Panc1 (cell line): Measurements from ENCODE around the gene THAP4. TPM values are rescaled to one million over a fixed set of nuclear protein-coding genes. Genes with fewer than 3 reads are reported as not detected.

Experiments used
- ATAC-seq: fragments of 200-7000 bp; cut with Tn5 transposase; 2 replicates; pipeline ENCODE4 v1.9.1; 2020; ENCODE audit warnings: mild to moderate bottlenecking, moderate library complexity
- BruUV-seq: library from RNA; stranded (reverse); fragments of 400-500 nt; replicated peaks from 2 replicates; lab custom pipeline; 2021; lab: Mats Ljungman, UMichigan
- CTCF ChIA-PET: fragments of 300-600 bp; sonication (Branson Sonifier 250); formaldehyde crosslinking; loops from one replicate; lab custom pipeline; 2022; ENCODE audit warnings: antibody characterized with exemption; lab: Charles Lee
- POLR2A ChIA-PET: fragments of 300-600 bp; sonication (Branson Sonifier 250); formaldehyde crosslinking; loops from one replicate; lab custom pipeline; 2022; ENCODE audit warnings: antibody characterized with exemption; lab: Charles Lee
- DNase-seq: peaks from one replicate; pipeline ENCODE4 v3.0.0-alpha.2; 2010; ENCODE audit warnings: low read depth, low spot score
- H3K27ac ChIP-seq: 2 replicates; pipeline ENCODE4 v1.5.1; 2011; ENCODE audit warnings: mild to moderate bottlenecking, low read length, inconsistent platforms
- H3K27me3 ChIP-seq: fragments of 200-500 bp; sonication (Bioruptor generic); 2 replicates; pipeline ENCODE4 v1.6.0; 2014; ENCODE audit warnings: low read length, inconsistent platforms; ENCODE audit not compliant: control insufficient read depth, insufficient read depth
- H3K36me3 ChIP-seq: fragments of 200-500 bp; sonication (Bioruptor generic); 2 replicates; pipeline ENCODE4 v1.5.1; 2014; ENCODE audit warnings: inconsistent platforms, mild to moderate bottlenecking, low read length, moderate library complexity; ENCODE audit not compliant: control insufficient read depth, insufficient read depth
- H3K4me1 ChIP-seq: 2 replicates; pipeline ENCODE4 v1.5.1; 2011; ENCODE audit warnings: inconsistent platforms, mild to moderate bottlenecking, low read length, moderate library complexity; ENCODE audit not compliant: control insufficient read depth, insufficient read depth
- H3K4me3 ChIP-seq, 2 experiments: 2 replicates each; pipeline ENCODE4 v1.5.1; 2011 to 2012; ENCODE audit warnings: low read depth in 2 of 2, low read length in 2 of 2, mild to moderate bottlenecking in 2 of 2, inconsistent platforms in 1 of 2, moderate library complexity in 1 of 2
- H3K9me3 ChIP-seq: fragments of 200-500 bp; sonication (Bioruptor generic); 2 replicates; pipeline ENCODE4 v1.5.1; 2014; ENCODE audit warnings: low read depth, mild to moderate bottlenecking, inconsistent platforms, low read length, moderate library complexity; ENCODE audit not compliant: control insufficient read depth, insufficient read depth
- POLR2AphosphoS5 ChIP-seq: IDR thresholded peaks from 2 replicates; pipeline ENCODE4 v1.6.1; 2012; ENCODE audit warnings: mild to moderate bottlenecking, low read depth, low read length, moderate library complexity
- SIN3A ChIP-seq: IDR thresholded peaks from 2 replicates; pipeline ENCODE4 v1.6.1; 2012; ENCODE audit warnings: low read depth, mild to moderate bottlenecking, low read length, moderate library complexity, borderline replicate concordance; ENCODE audit not compliant: insufficient read depth
- TCF7L2 ChIP-seq: IDR thresholded peaks from 2 replicates; pipeline ENCODE4 v1.6.1; 2011; ENCODE audit warnings: mild to moderate bottlenecking, low read depth, low read length, inconsistent platforms
- in situ Hi-C: cut with HindIII; loops from 2 replicates; pipeline ENCODE4 v1.10.0; 2016; ENCODE audit warnings: low sequenced_read_pairs, low pct_unique_long_range_greater_than_20kb
- intact Hi-C: fragments of 100-400 bp; cut with micrococcal nuclease; formaldehyde crosslinking; loops from one replicate; pipeline ENCODE4 v1.10.0; 2022; ENCODE audit not compliant: unreplicated experiment
- total RNA-seq: library from RNA; stranded (reverse); gene quantifications from one replicate; pipeline ENCODE4 v1.2.1, GENCODE V29; 2021; ENCODE audit not compliant: unreplicated experiment
- TF ChIP-seq, protein P1 (sequence below), 2 experiments: IDR thresholded peaks; 2 replicates each; pipeline ENCODE4 v1.6.1; 2011 to 2012; ENCODE audit warnings: low read depth in 2 of 2, control low read depth in 1 of 2, low read length in 1 of 2, mild to moderate bottlenecking in 1 of 2, moderate library complexity in 1 of 2; ENCODE audit not compliant: insufficient read depth in 1 of 2
- TF ChIP-seq, protein P2 (sequence below): fragments of 450-650 bp; IDR thresholded peaks from 2 replicates; pipeline ENCODE4 v1.5.1; 2017; ENCODE audit warnings: mild to moderate bottlenecking

THAP4 gene
- total RNA-seq, 1 experiment from 2014 or later, result 77.9 TPM

DNA sequence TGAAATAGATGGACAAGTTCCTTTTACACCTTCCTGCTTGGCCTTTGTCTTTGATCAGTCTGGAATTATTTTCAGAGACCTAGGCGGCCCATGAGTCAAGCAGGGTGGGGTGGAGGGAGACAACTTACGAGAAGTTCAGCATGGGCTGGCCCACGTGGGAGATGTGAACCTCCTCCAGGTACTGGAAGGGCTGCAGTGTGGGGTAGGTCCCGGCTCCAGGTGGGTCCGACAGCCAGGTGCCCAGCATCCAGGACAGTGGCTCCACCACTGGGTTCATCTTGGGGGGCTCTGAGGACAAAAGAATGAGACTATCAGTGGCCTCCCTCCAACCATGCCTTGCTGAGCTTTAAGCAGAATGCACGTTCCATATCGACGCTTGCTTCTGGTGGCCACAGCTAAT, 30.8 kb downstream of the THAP4 start:
- ATAC-seq, result no peak
- CTCF ChIA-PET, result no interaction called here

DNA sequence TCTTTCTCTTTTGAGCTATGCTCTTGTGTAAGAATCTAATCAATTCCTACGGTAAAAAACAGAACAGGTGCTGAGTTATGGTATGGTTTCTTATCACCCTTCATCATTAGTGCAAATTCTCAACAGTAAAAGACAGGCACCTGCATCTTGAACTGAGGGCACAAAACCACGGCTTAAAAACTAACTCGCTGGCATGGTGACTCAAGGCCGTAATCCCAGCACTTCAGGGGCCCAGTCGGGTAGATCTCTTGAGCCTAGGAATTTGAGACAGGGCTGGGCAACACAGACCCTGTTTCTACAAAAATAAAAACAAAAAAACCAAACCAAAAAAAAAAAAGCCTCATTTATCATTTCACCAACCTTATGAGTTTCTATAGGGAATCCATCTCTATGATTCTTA, 33.3 kb downstream of the THAP4 start:
- Histone ChIP-seq H3K27me3 (no peaks in the 10 kb centered on the region), H3K27ac (no peak overlapping the region), H3K4me1 (no peaks in the 10 kb centered on the region), H3K36me3 (peaks cover 7% of the 10 kb centered on the region), H3K9me3 (no peaks in the 10 kb centered on the region), H3K4me3 (no peak overlapping the region)
- BruUV-seq, result no TSS peak
- CTCF ChIA-PET, result no interaction called here
- ATAC-seq (no peak), DNase-seq (no peak)
- intact Hi-C loops (no loop called here), in situ Hi-C loops (no loop called here)
- POLR2A ChIA-PET, result no interaction called here
- no peak for TF ChIP-seq POLR2AphosphoS5
- no peak for TF ChIP-seq SIN3A
- TF ChIP-seq TCF7L2, result no peak
- TF ChIP-seq, protein P1, sequence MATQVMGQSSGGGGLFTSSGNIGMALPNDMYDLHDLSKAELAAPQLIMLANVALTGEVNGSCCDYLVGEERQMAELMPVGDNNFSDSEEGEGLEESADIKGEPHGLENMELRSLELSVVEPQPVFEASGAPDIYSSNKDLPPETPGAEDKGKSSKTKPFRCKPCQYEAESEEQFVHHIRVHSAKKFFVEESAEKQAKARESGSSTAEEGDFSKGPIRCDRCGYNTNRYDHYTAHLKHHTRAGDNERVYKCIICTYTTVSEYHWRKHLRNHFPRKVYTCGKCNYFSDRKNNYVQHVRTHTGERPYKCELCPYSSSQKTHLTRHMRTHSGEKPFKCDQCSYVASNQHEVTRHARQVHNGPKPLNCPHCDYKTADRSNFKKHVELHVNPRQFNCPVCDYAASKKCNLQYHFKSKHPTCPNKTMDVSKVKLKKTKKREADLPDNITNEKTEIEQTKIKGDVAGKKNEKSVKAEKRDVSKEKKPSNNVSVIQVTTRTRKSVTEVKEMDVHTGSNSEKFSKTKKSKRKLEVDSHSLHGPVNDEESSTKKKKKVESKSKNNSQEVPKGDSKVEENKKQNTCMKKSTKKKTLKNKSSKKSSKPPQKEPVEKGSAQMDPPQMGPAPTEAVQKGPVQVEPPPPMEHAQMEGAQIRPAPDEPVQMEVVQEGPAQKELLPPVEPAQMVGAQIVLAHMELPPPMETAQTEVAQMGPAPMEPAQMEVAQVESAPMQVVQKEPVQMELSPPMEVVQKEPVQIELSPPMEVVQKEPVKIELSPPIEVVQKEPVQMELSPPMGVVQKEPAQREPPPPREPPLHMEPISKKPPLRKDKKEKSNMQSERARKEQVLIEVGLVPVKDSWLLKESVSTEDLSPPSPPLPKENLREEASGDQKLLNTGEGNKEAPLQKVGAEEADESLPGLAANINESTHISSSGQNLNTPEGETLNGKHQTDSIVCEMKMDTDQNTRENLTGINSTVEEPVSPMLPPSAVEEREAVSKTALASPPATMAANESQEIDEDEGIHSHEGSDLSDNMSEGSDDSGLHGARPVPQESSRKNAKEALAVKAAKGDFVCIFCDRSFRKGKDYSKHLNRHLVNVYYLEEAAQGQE (IDR thresholded peaks at IDR 0.05; ENCODE audit: insufficient read depth in 1 of 2, low read depth in 2 of 2, low read length in 1 of 2), result no peak
- TF ChIP-seq, protein P2, sequence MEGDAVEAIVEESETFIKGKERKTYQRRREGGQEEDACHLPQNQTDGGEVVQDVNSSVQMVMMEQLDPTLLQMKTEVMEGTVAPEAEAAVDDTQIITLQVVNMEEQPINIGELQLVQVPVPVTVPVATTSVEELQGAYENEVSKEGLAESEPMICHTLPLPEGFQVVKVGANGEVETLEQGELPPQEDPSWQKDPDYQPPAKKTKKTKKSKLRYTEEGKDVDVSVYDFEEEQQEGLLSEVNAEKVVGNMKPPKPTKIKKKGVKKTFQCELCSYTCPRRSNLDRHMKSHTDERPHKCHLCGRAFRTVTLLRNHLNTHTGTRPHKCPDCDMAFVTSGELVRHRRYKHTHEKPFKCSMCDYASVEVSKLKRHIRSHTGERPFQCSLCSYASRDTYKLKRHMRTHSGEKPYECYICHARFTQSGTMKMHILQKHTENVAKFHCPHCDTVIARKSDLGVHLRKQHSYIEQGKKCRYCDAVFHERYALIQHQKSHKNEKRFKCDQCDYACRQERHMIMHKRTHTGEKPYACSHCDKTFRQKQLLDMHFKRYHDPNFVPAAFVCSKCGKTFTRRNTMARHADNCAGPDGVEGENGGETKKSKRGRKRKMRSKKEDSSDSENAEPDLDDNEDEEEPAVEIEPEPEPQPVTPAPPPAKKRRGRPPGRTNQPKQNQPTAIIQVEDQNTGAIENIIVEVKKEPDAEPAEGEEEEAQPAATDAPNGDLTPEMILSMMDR, result no peak

More for the DNA sequence above, 30.8 kb downstream of the THAP4 start:
- Histone ChIP-seq H3K9me3 (no peaks in the 10 kb centered on the region), H3K4me3 (no peak overlapping the region), H3K27ac (no peak overlapping the region), H3K36me3 (peaks cover 7% of the 10 kb centered on the region), H3K27me3 (no peaks in the 10 kb centered on the region), H3K4me1 (peaks cover 5% of the 10 kb centered on the region; the same call in 1 of the 2 replicates)
- no TSS peak for BruUV-seq
- in situ Hi-C loops, result no loop called here
- DNase-seq, result no peak
- intact Hi-C loops, result no loop called here
- POLR2A ChIA-PET, result no interaction called here
- TF ChIP-seq TCF7L2 (no peak), POLR2AphosphoS5 (no peak), SIN3A (no peak)
- TF ChIP-seq, protein P2, result no peak
- TF ChIP-seq, protein P1 (IDR thresholded peaks at IDR 0.05; ENCODE audit: insufficient read depth in 1 of 2, low read depth in 2 of 2, low read length in 1 of 2), result no peak
